H9 (cell line): ENCODE data around the gene USP4. TPM values are rescaled to one million over a fixed set of nuclear protein-coding genes. Genes with fewer than 3 reads are reported as not detected.

ENCODE experiments used
- DNase-seq: peaks from one replicate; pipeline ENCODE4 v3.0.0-alpha.2; 2017
- H2AFZ ChIP-seq: one replicate; pipeline ENCODE4 v1.6.1; 2013; ENCODE audit warnings: mild to moderate bottlenecking, low read length, control low read depth, moderate library complexity
- H2AK5ac ChIP-seq: 2 replicates; pipeline ENCODE4 v1.6.1; 2013; ENCODE audit warnings: low read length, control low read depth, mixed read lengths; ENCODE audit not compliant: insufficient read length
- H2BK120ac ChIP-seq: one replicate; pipeline ENCODE4 v1.6.1; 2013; ENCODE audit warnings: low read depth, mild to moderate bottlenecking, low read length, control low read depth, inconsistent platforms; ENCODE audit not compliant: poor library complexity, severe bottlenecking
- H2BK12ac ChIP-seq: 2 replicates; pipeline ENCODE4 v1.6.1; 2013; ENCODE audit warnings: low read length, control low read depth, mixed read lengths, low read depth; ENCODE audit not compliant: insufficient read length
- H2BK15ac ChIP-seq: 2 replicates; pipeline ENCODE4 v1.6.1; 2013; ENCODE audit warnings: low read depth, low read length, control low read depth
- H2BK20ac ChIP-seq: one replicate; pipeline ENCODE4 v1.6.1; 2013; ENCODE audit warnings: low read depth, mild to moderate bottlenecking, low read length, control low read depth, inconsistent platforms; ENCODE audit not compliant: poor library complexity, severe bottlenecking
- H2BK5ac ChIP-seq: 2 replicates; pipeline ENCODE4 v1.6.1; 2013; ENCODE audit warnings: low read length, control low read depth, mixed read lengths; ENCODE audit not compliant: insufficient read length
- H3K14ac ChIP-seq: 2 replicates; pipeline ENCODE4 v1.6.1; 2013; ENCODE audit warnings: low read length, control low read depth; ENCODE audit not compliant: insufficient read depth
- H3K18ac ChIP-seq: 2 replicates; pipeline ENCODE4 v1.6.1; 2013; ENCODE audit warnings: low read depth, mild to moderate bottlenecking, mixed read lengths, low read length, control low read depth; ENCODE audit not compliant: insufficient read length
- H3K23ac ChIP-seq: 2 replicates; pipeline ENCODE4 v1.6.1; 2013; ENCODE audit warnings: low read length, control low read depth, mixed read lengths, low read depth; ENCODE audit not compliant: insufficient read length
- H3K23me2 ChIP-seq: 2 replicates; pipeline ENCODE4 v1.6.1; 2013; ENCODE audit warnings: low read depth, mild to moderate bottlenecking, mixed read lengths, low read length, control low read depth; ENCODE audit not compliant: insufficient read length, poor library complexity, severe bottlenecking
- H3K27ac ChIP-seq: 2 replicates; pipeline ENCODE4 v1.5.1; 2013; ENCODE audit warnings: low read length, control low read depth, mixed read lengths, low read depth; ENCODE audit not compliant: insufficient read length
- H3K27me3 ChIP-seq: 2 replicates; pipeline ENCODE4 v1.6.1; 2013; ENCODE audit warnings: low read length, control low read depth, inconsistent platforms; ENCODE audit not compliant: insufficient read depth
- H3K4ac ChIP-seq: 2 replicates; pipeline ENCODE4 v1.6.1; 2013; ENCODE audit warnings: low read depth, mild to moderate bottlenecking, control low read depth, inconsistent platforms, low read length, moderate library complexity
- H3K4me1 ChIP-seq: 2 replicates; pipeline ENCODE4 v1.6.1; 2013; ENCODE audit warnings: low read length, control low read depth, inconsistent platforms; ENCODE audit not compliant: insufficient read depth
- H3K4me2 ChIP-seq: 2 replicates; pipeline ENCODE4 v1.6.1; 2013; ENCODE audit warnings: low read length, control low read depth, mixed read lengths; ENCODE audit not compliant: insufficient read length, insufficient read depth
- H3K56ac ChIP-seq: 2 replicates; pipeline ENCODE4 v1.6.1; 2013; ENCODE audit warnings: low read depth, mild to moderate bottlenecking, mixed read lengths, low read length, control low read depth; ENCODE audit not compliant: insufficient read length
- H3K79me1 ChIP-seq: 2 replicates; pipeline ENCODE4 v1.6.1; 2013; ENCODE audit warnings: low read depth, mild to moderate bottlenecking, moderate library complexity, low read length, control low read depth, inconsistent platforms; ENCODE audit not compliant: insufficient read depth, poor library complexity, severe bottlenecking
- H3K79me2 ChIP-seq: 2 replicates; pipeline ENCODE4 v1.6.1; 2013; ENCODE audit warnings: low read length, control low read depth, inconsistent platforms; ENCODE audit not compliant: insufficient read depth
- H3K9ac ChIP-seq: 2 replicates; pipeline ENCODE4 v1.6.1; 2013; ENCODE audit warnings: low read length, control low read depth, mixed read lengths; ENCODE audit not compliant: insufficient read length; ENCODE audit errors: extremely low read depth
- H3K9me3 ChIP-seq: one replicate; pipeline ENCODE4 v1.6.1; 2013; ENCODE audit warnings: low read depth, low read length, inconsistent platforms; ENCODE audit not compliant: control insufficient read depth
- H3T11ph ChIP-seq: one replicate; pipeline ENCODE4 v1.6.1; 2013; ENCODE audit warnings: mild to moderate bottlenecking, low read length, control low read depth, inconsistent platforms
- H4K20me1 ChIP-seq: one replicate; pipeline ENCODE4 v1.6.1; 2013; ENCODE audit not compliant: control insufficient read depth, insufficient read length, insufficient read depth
- H4K5ac ChIP-seq: 2 replicates; pipeline ENCODE4 v1.6.1; 2013; ENCODE audit warnings: low read depth, mild to moderate bottlenecking, mixed read lengths, low read length, control low read depth; ENCODE audit not compliant: insufficient read length
- H4K8ac ChIP-seq: replicated peaks from 2 replicates; pipeline ENCODE4 v1.6.1; 2013; ENCODE audit warnings: low read length, control low read depth, mixed read lengths, low read depth; ENCODE audit not compliant: insufficient read length
- H4K91ac ChIP-seq: 2 replicates; pipeline ENCODE4 v1.6.1; 2013; ENCODE audit warnings: low read depth, mild to moderate bottlenecking, moderate library complexity, mixed read lengths, low read length, control low read depth; ENCODE audit not compliant: insufficient read length
- H3K27ac Mint-ChIP-seq, 3 experiments: 2 replicates in 2 of 3; 3 replicates in 1 of 3; pipeline ENCODE4 v1.8.0; 2020 to 2021; ENCODE audit warnings: mixed read lengths in 3 of 3, mild to moderate bottlenecking in 1 of 3, moderate library complexity in 1 of 3
- H3K27me3 Mint-ChIP-seq: 2 replicates; pipeline ENCODE4 v1.8.0; 2021; ENCODE audit warnings: low read depth, mild to moderate bottlenecking, moderate library complexity, mixed read lengths
- H3K36me3 Mint-ChIP-seq, 3 experiments: 2 replicates in 2 of 3; 3 replicates in 1 of 3; pipeline ENCODE4 v1.8.0; 2020 to 2021; ENCODE audit warnings: low read depth in 3 of 3, mixed read lengths in 3 of 3; ENCODE audit not compliant: insufficient read depth in 1 of 3
- H3K4me1 Mint-ChIP-seq, 2 experiments: 2 replicates each; pipeline ENCODE4 v1.8.0; 2020; ENCODE audit warnings: mixed read lengths in 2 of 2
- H3K4me3 Mint-ChIP-seq, 2 experiments: 2 replicates in 1 of 2; 3 replicates in 1 of 2; pipeline ENCODE4 v1.8.0; 2020 to 2021; ENCODE audit warnings: mild to moderate bottlenecking in 2 of 2, mixed read lengths in 2 of 2, moderate library complexity in 1 of 2
- H3K9me3 Mint-ChIP-seq, 2 experiments: 2 replicates in 1 of 2; 3 replicates in 1 of 2; pipeline ENCODE4 v1.8.0; 2020; ENCODE audit warnings: mild to moderate bottlenecking in 2 of 2, mixed read lengths in 2 of 2, moderate library complexity in 1 of 2
- WGBS: extraction: QIAGEN DNeasy Blood & Tissue Kit; methylation state at CpG from one replicate; pipeline ENCODE4 v1.1.7; 2013; ENCODE audit warnings: missing lambda C conversion rate, low lambda C conversion rate, mixed read lengths; ENCODE audit not compliant: insufficient read length; ENCODE audit errors: extremely low coverage; 5-methylcytosine and 5-hydroxymethylcytosine counted together
- total RNA-seq: library from RNA; stranded (reverse); gene quantifications from 2 replicates; pipeline ENCODE4 v1.2.1, GENCODE V29; 2021
- TF ChIP-seq, protein P1 (sequence below): fragments of 200-600 bp; sonication (generic); conservative IDR thresholded peaks from 3 replicates; pipeline ENCODE4 v1.8.0; 2021; ENCODE audit warnings: antibody characterized with exemption, mild to moderate bottlenecking

USP4 gene
- total RNA-seq, 1 experiment from 2014 or later = 36.1 TPM

DNA sequence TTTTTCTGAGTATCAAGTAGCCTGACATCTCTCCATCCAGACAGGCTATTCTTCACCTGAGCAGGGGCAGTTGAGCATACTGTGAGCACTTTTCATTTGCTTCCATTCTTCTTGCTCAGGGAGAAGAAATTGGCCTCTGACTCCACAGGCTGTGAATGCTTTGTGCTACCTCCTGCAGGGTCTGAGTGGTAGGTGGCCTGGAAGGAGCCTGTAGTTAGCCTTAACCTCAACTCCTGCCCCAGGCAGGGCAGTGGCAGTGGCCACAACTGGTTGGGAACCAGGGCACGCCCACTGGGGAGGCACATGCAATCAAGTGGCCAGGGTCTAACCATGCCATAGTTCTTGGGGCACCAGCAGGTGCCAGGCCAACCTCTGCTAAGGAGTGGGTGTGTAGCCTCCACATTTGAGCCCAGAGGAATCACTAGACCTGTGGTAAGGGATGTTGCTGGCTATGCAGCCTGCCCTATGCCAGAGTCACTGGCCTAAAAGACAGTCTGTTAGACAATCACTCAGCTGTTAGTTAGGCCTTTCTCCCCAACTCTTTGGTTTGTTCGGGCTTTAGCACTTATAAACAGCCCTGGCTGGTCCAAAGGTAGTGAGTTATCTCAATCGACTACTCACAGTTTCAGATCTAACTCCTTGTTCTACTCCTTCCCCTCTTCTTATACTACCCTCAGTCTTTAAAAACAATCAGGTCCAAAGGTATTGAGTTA lies 70.3 kb downstream of the USP4 start:
- whole genome bisulfite sequencing = no CpG with 5 or more reads among the region's 3 CpGs

More for the DNA sequence above, 70.3 kb downstream of the USP4 start:
- Histone ChIP-seq H3K9ac (no peak overlapping the region), H4K5ac (no peak overlapping the region), H3K4ac (no peak overlapping the region), H2AK5ac (no peak overlapping the region), H3K56ac (no peak overlapping the region), H4K91ac (no peak overlapping the region), H4K8ac (no peak overlapping the region), H3K23me2 (no peaks in the 10 kb centered on the region), H2BK5ac (no peak overlapping the region), H3K18ac (no peak overlapping the region), H2BK20ac (no peak overlapping the region), H2BK120ac (no peak overlapping the region), H3K79me1 (no peaks in the 10 kb centered on the region), H3T11ph (no peak overlapping the region), H3K14ac (no peak overlapping the region), H3K23ac (no peak overlapping the region), H3K4me1 (no peaks in the 10 kb centered on the region), H4K20me1 (no peaks in the 10 kb centered on the region), H2AFZ (no peak overlapping the region), H3K79me2 (no peaks in the 10 kb centered on the region), H3K9me3 (no peaks in the 10 kb centered on the region), H2BK15ac (no peak overlapping the region), H2BK12ac (no peak overlapping the region), H3K27me3 (no peaks in the 10 kb centered on the region), H3K4me2 (no peak overlapping the region), H3K27ac (no peak overlapping the region)
- TF ChIP-seq, protein P1, sequence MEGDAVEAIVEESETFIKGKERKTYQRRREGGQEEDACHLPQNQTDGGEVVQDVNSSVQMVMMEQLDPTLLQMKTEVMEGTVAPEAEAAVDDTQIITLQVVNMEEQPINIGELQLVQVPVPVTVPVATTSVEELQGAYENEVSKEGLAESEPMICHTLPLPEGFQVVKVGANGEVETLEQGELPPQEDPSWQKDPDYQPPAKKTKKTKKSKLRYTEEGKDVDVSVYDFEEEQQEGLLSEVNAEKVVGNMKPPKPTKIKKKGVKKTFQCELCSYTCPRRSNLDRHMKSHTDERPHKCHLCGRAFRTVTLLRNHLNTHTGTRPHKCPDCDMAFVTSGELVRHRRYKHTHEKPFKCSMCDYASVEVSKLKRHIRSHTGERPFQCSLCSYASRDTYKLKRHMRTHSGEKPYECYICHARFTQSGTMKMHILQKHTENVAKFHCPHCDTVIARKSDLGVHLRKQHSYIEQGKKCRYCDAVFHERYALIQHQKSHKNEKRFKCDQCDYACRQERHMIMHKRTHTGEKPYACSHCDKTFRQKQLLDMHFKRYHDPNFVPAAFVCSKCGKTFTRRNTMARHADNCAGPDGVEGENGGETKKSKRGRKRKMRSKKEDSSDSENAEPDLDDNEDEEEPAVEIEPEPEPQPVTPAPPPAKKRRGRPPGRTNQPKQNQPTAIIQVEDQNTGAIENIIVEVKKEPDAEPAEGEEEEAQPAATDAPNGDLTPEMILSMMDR = no peak
- H3K4me1 Mint-ChIP-seq = no peaks in the 10 kb centered on the region
- peaks cover 0 to 11% (median 0%) of the 10 kb centered on the region in 3 experiments; a peak in 1 of 7 replicates for H3K36me3 Mint-ChIP-seq
- H3K27ac Mint-ChIP-seq = peak overlapping the region in 1 of 3 experiments; percentile 15; a peak in 3 of 7 replicates
- no peak for DNase-seq
- H3K9me3 Mint-ChIP-seq = no peaks in the 10 kb centered on the region
- no peaks in the 10 kb centered on the region for H3K27me3 Mint-ChIP-seq
- H3K4me3 Mint-ChIP-seq = no peak overlapping the region
